ENCODE results near the gene TBC1D21. TPM values are rescaled to one million over a fixed set of nuclear protein-coding genes. Genes with fewer than 3 reads are reported as not detected.

TBC1D21 gene
- total RNA-seq, 4 donors from 2014 or later: not detected

DNA sequence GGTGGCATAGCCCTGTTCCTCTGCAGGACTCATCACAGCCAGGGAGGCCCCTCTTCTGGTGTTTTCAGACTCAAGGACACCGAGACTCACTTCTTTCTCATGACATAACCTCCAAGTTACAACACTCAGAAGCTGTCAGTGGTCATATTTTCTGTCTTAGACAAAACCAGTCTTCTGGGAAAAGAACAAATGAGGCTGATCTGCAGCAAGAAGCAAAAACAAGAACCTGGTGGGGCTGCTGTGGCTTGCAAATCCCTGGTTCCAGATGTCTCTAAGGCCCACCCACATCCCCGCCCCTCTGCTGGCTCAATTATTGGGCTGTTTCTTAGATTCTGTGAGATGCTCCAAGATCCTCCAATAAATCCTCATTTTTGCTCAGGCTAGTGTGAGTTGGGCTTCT is 36.3 kb downstream of the TBC1D21 start:
- DNase-seq: no peak
- no peak for TF ChIP-seq POLR2A (IDR thresholded peaks at IDR 0.05)
- TF ChIP-seq, protein P1, sequence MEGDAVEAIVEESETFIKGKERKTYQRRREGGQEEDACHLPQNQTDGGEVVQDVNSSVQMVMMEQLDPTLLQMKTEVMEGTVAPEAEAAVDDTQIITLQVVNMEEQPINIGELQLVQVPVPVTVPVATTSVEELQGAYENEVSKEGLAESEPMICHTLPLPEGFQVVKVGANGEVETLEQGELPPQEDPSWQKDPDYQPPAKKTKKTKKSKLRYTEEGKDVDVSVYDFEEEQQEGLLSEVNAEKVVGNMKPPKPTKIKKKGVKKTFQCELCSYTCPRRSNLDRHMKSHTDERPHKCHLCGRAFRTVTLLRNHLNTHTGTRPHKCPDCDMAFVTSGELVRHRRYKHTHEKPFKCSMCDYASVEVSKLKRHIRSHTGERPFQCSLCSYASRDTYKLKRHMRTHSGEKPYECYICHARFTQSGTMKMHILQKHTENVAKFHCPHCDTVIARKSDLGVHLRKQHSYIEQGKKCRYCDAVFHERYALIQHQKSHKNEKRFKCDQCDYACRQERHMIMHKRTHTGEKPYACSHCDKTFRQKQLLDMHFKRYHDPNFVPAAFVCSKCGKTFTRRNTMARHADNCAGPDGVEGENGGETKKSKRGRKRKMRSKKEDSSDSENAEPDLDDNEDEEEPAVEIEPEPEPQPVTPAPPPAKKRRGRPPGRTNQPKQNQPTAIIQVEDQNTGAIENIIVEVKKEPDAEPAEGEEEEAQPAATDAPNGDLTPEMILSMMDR (IDR thresholded peaks at IDR 0.05): no peak
- Histone ChIP-seq H3K4me1 (no peaks in the 10 kb centered on the region), H3K4me3 (no peak overlapping the region), H3K27ac (no peak overlapping the region), H3K27me3 (no peaks in the 10 kb centered on the region), H3K36me3 (no peaks in the 10 kb centered on the region), H3K9me3 (no peaks in the 10 kb centered on the region)

DNA sequence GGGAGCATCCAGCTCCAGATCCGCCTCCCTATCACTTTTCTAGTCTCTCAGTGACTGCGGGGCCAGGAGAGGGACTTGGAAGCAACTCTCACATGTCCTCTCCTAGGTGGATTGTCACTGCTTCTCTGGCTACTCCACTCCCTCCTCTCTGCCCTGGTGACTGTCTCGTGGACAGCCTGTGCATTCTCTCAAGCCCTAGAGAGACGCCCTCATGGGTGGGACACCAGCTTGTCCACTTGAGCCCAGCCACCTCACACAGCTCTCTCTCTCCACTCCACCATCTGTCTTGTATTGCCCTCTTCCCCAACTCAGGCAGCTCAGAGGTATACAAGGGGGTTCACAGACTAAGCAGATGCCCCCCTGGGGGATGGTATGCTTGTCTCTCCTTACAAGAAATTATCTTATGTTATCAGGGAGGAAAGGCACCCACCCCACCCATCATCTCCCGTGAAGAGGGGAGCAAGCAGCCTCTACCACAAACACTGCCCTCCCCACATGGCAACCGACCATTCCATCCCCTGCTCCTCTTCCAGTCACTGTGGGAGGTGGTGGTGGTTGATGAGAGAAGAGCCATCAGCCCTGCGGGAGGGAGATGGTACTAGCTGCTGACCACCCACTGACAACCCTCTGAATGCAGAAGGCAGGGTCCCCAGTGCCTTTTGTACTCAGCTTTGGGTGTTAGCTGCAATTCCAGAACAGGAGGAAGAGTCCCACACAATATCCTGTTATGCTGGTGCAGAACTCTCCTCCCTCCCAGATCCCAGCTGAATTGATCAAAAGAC is 37.3 kb downstream of the TBC1D21 start:
- no peak overlapping the region for H3K27ac ChIP-seq
- TF ChIP-seq POLR2A (IDR thresholded peaks at IDR 0.05): no peak
- TF ChIP-seq, protein P1 (IDR thresholded peaks at IDR 0.05): no peak
- H3K4me3 ChIP-seq: no peak overlapping the region
- no peaks in the 10 kb centered on the region for H3K9me3 ChIP-seq
- H3K4me1 ChIP-seq: no peaks in the 10 kb centered on the region
- peak in 1 of 3 donors; percentile 27 for DNase-seq
- H3K27me3 ChIP-seq: no peaks in the 10 kb centered on the region
- H3K36me3 ChIP-seq: no peaks in the 10 kb centered on the region

DNA sequence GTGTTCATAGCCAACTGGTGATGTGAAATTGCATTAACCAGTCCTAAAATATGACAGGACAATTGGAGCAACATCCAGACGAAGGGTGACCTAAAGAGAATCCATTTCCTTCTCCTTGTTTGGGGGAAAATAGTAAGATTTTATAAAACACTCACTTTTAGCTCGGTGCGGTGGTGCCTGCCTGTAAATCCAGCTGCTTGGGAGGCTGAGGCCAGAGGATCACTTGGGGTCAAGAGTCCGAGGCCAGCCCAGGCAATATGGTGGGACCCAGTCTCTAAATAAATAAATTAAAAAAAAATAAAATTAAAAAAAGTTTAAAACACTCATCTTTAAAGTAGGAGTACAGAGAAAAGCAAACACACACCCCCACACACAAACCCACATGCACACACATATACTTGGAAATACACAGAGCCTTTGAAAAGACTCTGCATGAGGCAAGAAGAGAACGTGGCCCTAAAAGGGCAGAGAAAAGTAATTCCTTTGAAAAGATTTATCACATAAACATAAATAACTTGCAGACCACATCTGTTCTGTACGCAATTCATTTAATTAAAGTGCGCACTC is 38.7 kb downstream of the TBC1D21 start:
- no peak overlapping the region for H3K4me3 ChIP-seq
- peak in 1 of 3 donors; percentile 23 for DNase-seq
- TF ChIP-seq POLR2A (IDR thresholded peaks at IDR 0.05): no peak
- TF ChIP-seq, protein P1 (IDR thresholded peaks at IDR 0.05): no peak
- H3K36me3 ChIP-seq: no peaks in the 10 kb centered on the region
- H3K4me1 ChIP-seq: no peaks in the 10 kb centered on the region
- no peaks in the 10 kb centered on the region for H3K9me3 ChIP-seq
- H3K27ac ChIP-seq: no peak overlapping the region
- no peaks in the 10 kb centered on the region for H3K27me3 ChIP-seq

DNA sequence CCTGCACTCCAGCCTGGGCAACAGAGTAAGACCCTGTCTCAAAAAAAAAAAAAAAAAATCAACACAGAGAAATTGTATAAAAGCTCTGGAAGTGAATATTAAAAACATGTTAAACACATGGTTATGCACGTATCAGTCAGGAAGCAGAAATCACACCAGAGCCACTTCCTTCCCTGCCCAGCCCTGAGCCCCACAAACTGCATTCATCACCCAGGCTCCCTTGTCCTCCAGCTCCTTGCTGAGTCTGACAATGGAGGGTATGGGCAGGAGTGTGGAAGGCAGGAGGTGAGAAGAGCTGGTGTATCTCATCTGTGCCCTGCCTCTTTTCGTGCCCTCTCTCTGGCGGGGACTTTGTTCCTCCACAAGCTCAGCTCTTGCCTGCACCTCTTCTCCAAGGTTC is 40.8 kb downstream of the TBC1D21 start:
- Histone ChIP-seq H3K27me3 (no peaks in the 10 kb centered on the region), H3K9me3 (no peaks in the 10 kb centered on the region), H3K4me3 (no peak overlapping the region), H3K4me1 (no peaks in the 10 kb centered on the region), H3K27ac (no peak overlapping the region), H3K36me3 (no peaks in the 10 kb centered on the region)
- peak in 1 of 3 donors; percentile 33 for DNase-seq
- TF ChIP-seq POLR2A (IDR thresholded peaks at IDR 0.05): no peak
- TF ChIP-seq, protein P1 (IDR thresholded peaks at IDR 0.05): no peak

DNA sequence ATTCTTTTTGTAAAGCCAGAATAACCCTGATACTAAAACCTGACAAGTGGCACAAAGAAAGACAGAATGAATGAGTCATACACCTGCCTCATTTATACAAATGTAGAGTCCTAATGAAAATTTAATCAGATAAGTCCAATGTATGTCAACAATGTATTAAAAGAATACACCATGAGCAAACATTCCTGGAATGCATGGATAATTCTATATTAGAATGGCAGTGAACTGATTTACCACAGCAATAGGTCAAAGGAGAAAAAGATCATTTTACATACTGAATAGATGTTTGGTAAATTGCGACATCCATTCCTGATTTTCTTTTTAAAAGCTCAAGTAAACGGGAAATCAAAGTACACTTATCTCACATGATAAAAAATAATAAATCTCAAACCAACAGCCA is 41.7 kb downstream of the TBC1D21 start:
- TF ChIP-seq, protein P1 (IDR thresholded peaks at IDR 0.05): no peak
- no peak for TF ChIP-seq POLR2A (IDR thresholded peaks at IDR 0.05)
- DNase-seq: no peak
- H3K4me3 ChIP-seq: no peak overlapping the region
- no peaks in the 10 kb centered on the region for H3K27me3 ChIP-seq
- no peaks in the 10 kb centered on the region for H3K36me3 ChIP-seq
- no peaks in the 10 kb centered on the region for H3K9me3 ChIP-seq
- no peaks in the 10 kb centered on the region for H3K4me1 ChIP-seq
- no peak overlapping the region for H3K27ac ChIP-seq
